Lung (tissue), 12 donors: ENCODE data around the gene SLC17A4. TPM values are rescaled to one million over a fixed set of nuclear protein-coding genes. Genes with fewer than 3 reads are reported as not detected.

Experiments
- ATAC-seq: fragments of 200-7000 bp; cut with Tn5 transposase; one replicate; pipeline ENCODE4 v1.9.1; 2020; ENCODE audit warnings: moderate number of reproducible peaks; ENCODE audit not compliant: insufficient read depth, low FRiP score
- DNase-seq, 3 donors: peaks; one replicate each; pipeline ENCODE4 v3.0.0-alpha.2; 2013 to 2017
- H3K27ac ChIP-seq, 2 donors: one replicate each; pipeline ENCODE4 v1.5.1; 2013; ENCODE audit warnings: mild to moderate bottlenecking in 2 of 2, moderate library complexity in 2 of 2, control low read depth in 1 of 2, inconsistent platforms in 1 of 2, low read depth in 1 of 2, low read length in 1 of 2
- H3K27me3 ChIP-seq, 3 donors: one replicate each; pipeline ENCODE4 v1.5.1; 2013; ENCODE audit warnings: low read length in 2 of 3; ENCODE audit not compliant: control insufficient read depth in 3 of 3, insufficient read depth in 3 of 3
- H3K36me3 ChIP-seq, 4 donors: one replicate each; pipeline ENCODE4 v1.5.1; 2013; ENCODE audit warnings: low read length in 4 of 4, mild to moderate bottlenecking in 1 of 4, moderate library complexity in 1 of 4; ENCODE audit not compliant: control insufficient read depth in 4 of 4, insufficient read depth in 4 of 4
- H3K4me1 ChIP-seq, 5 donors: one replicate each; pipeline ENCODE4 v1.5.1; 2013; ENCODE audit warnings: low read length in 5 of 5, mild to moderate bottlenecking in 2 of 5, moderate library complexity in 1 of 5; ENCODE audit not compliant: control insufficient read depth in 5 of 5, insufficient read depth in 5 of 5
- H3K4me3 ChIP-seq: one replicate; pipeline ENCODE4 v1.5.1; 2013; ENCODE audit warnings: mild to moderate bottlenecking, control low read depth, moderate library complexity
- H3K9ac ChIP-seq, 2 donors: one replicate each; pipeline ENCODE4 v1.5.1; 2013; ENCODE audit warnings: low read length in 2 of 2, control low read depth in 1 of 2; ENCODE audit not compliant: insufficient read depth in 1 of 2
- H3K9me3 ChIP-seq, 4 donors: one replicate each; pipeline ENCODE4 v1.5.1; 2013; ENCODE audit warnings: low read length in 3 of 4, mild to moderate bottlenecking in 1 of 4, moderate library complexity in 1 of 4; ENCODE audit not compliant: control insufficient read depth in 4 of 4, insufficient read depth in 3 of 4
- CTCF ChIP-seq: IDR thresholded peaks from 2 replicates; pipeline ENCODE4 v1.5.1; 2012; ENCODE audit warnings: mild to moderate bottlenecking; ENCODE audit errors: control extremely low read depth, extremely low read depth
- WGBS, 2 donors: extraction: QIAGEN DNeasy Blood & Tissue Kit; methylation state at CpG; one replicate each; pipeline ENCODE4 v1.1.7; 2013; 5-methylcytosine and 5-hydroxymethylcytosine counted together
- polyA plus RNA-seq, 2 donors: library from polyadenylated mRNA; stranded (reverse); fragments of 200-250 nt; gene quantifications; one replicate each; pipeline ENCODE4 v1.2.1, GENCODE V29; 2013
- total RNA-seq, 2 donors: library from RNA; depleted of rRNA in 1 of 2; stranded (reverse); fragments of >200 nt in 1 of 2; gene quantifications; one replicate each; pipeline ENCODE4 v1.2.1, GENCODE V29; 2014 to 2021
- donor health status: control.
- donor health status: control.
- donor health status: Bipolar disorder and iron deficiency.
- donor health status: healthy.
- donor health status: DM: yes; HTN: yes; CAD: no.

Gene SLC17A4
- total and polyA plus RNA-seq, 4 donors = not detected

GRCh38 chr6:25750906-25751305 lies 3.6 kb upstream of the SLC17A4 start:
- Histone ChIP-seq H3K9me3 (no peaks in the 10 kb centered on the region), H3K4me1 (no peaks in the 10 kb centered on the region), H3K9ac (no peak overlapping the region), H3K36me3 (no peaks in the 10 kb centered on the region), H3K27me3 (no peaks in the 10 kb centered on the region), H3K4me3 (no peak overlapping the region), H3K27ac (no peak overlapping the region)
- TF ChIP-seq CTCF = no peak
- no peak for DNase-seq
- ATAC-seq = no peak
- 59 to 62% methylated on average over 3 of the region's 3 CpGs for WGBS, 2 donors

GRCh38 chr6:25753079-25753478 lies 1.5 kb upstream of the SLC17A4 start:
- no peaks in the 10 kb centered on the region for H3K4me1 ChIP-seq
- no peaks in the 10 kb centered on the region for H3K27me3 ChIP-seq
- ATAC-seq = no peak
- H3K4me3 ChIP-seq = no peak overlapping the region
- DNase-seq = no peak
- H3K36me3 ChIP-seq = no peaks in the 10 kb centered on the region
- TF ChIP-seq CTCF = no peak
- no peaks in the 10 kb centered on the region for H3K9me3 ChIP-seq
- no peak overlapping the region for H3K27ac ChIP-seq
- H3K9ac ChIP-seq = no peak overlapping the region

- H3K9ac ChIP-seq = no peak overlapping the region
- H3K4me3 ChIP-seq = no peak overlapping the region
- no peak overlapping the region for H3K27ac ChIP-seq
- no peaks in the 10 kb centered on the region for H3K9me3 ChIP-seq
- no peaks in the 10 kb centered on the region for H3K36me3 ChIP-seq
- DNase-seq (no peak), ATAC-seq (no peak)
- H3K4me1 ChIP-seq = no peaks in the 10 kb centered on the region
- WGBS, 2 donors = 99 to 100% methylated on average over 1 of the region's 1 CpG
- no peaks in the 10 kb centered on the region for H3K27me3 ChIP-seq
- no peak for TF ChIP-seq CTCF
Measured at GRCh38 chr6:25755483-25755882, 941 bp downstream of the SLC17A4 start.
